HEK293 (cell line): ENCODE results near the gene RAB20.

ENCODE experiments used
- CTCF ChIA-PET: fragments of 350-600 bp; formaldehyde crosslinking; extraction: SDS; loops from one replicate; lab custom pipeline; 2021; ENCODE audit warnings: antibody characterized with exemption; lab: Yijun Ruan, JAX
- POLR2A ChIA-PET: fragments of 300-600 bp; formaldehyde crosslinking; extraction: SDS; loops from one replicate; lab custom pipeline; 2020; ENCODE audit warnings: antibody characterized with exemption, inconsistent platforms; lab: Yijun Ruan, JAX
- H3K27ac ChIP-seq: fragments of 200-500 bp; sonication (Bioruptor generic); 2 replicates; pipeline ENCODE4 v1.5.1; 2014; ENCODE audit warnings: low read depth, low read length, control low read depth, inconsistent platforms; ENCODE audit errors: extremely low read depth
- H3K36me3 ChIP-seq, 2 experiments: fragments of 200-500 bp in 1 of 2; sonication (Bioruptor generic) in 1 of 2; 1 replicate in 1 of 2; 2 replicates in 1 of 2; pipeline ENCODE4 v1.5.1; 2014 to 2017; ENCODE audit warnings: inconsistent platforms in 2 of 2, low read length in 2 of 2; ENCODE audit not compliant: control insufficient read depth in 2 of 2, insufficient read depth in 1 of 2
- H3K4me1 ChIP-seq: fragments of 200-500 bp; sonication (Bioruptor generic); 2 replicates; pipeline ENCODE4 v1.5.1; 2014; ENCODE audit warnings: mild to moderate bottlenecking, low read length, inconsistent platforms; ENCODE audit not compliant: control insufficient read depth, insufficient read depth
- H3K4me3 ChIP-seq: 2 replicates; pipeline ENCODE4 v1.5.1; 2011; ENCODE audit warnings: low read depth, mild to moderate bottlenecking, control low read depth, low read length, moderate library complexity
- H3K9me3 ChIP-seq: fragments of 200-500 bp; sonication (Bioruptor generic); 2 replicates; pipeline ENCODE4 v1.5.1; 2014; ENCODE audit warnings: low read depth, low read length, inconsistent platforms; ENCODE audit not compliant: control insufficient read depth, insufficient read depth
- OSR2 ChIP-seq: fragments of 450-650 bp; formaldehyde crosslinking; IDR thresholded peaks from 2 replicates; pipeline ENCODE4 v1.5.1; 2016; ENCODE audit warnings: missing biosample characterization, missing genetic modification characterization
- ZBTB10 ChIP-seq: fragments of 450-650 bp; formaldehyde crosslinking; IDR thresholded peaks from 2 replicates; pipeline ENCODE4 v1.5.1; 2016; ENCODE audit warnings: missing biosample characterization, missing genetic modification characterization
- ZBTB8A ChIP-seq: fragments of 450-650 bp; formaldehyde crosslinking; IDR thresholded peaks from 2 replicates; pipeline ENCODE4 v1.5.1; 2016; ENCODE audit warnings: missing biosample characterization, missing genetic modification characterization
- ZFHX2 ChIP-seq: fragments of 450-650 bp; formaldehyde crosslinking; conservative IDR thresholded peaks from 2 replicates; pipeline ENCODE4 v1.5.1; 2016; ENCODE audit warnings: missing biosample characterization, missing genetic modification characterization
- ZFP3 ChIP-seq: fragments of 450-650 bp; formaldehyde crosslinking; IDR thresholded peaks from 2 replicates; pipeline ENCODE4 v1.5.1; 2016; ENCODE audit warnings: low read depth, missing biosample characterization, missing genetic modification characterization
- ZIC2 ChIP-seq: fragments of 450-650 bp; formaldehyde crosslinking; IDR thresholded peaks from 2 replicates; pipeline ENCODE4 v1.5.1; 2016; ENCODE audit warnings: missing biosample characterization, missing genetic modification characterization
- ZNF10 ChIP-seq: fragments of 450-650 bp; formaldehyde crosslinking; IDR thresholded peaks from 2 replicates; pipeline ENCODE4 v1.5.1; 2017; ENCODE audit warnings: missing biosample characterization, missing genetic modification characterization
- ZNF133 ChIP-seq: fragments of 450-650 bp; formaldehyde crosslinking; IDR thresholded peaks from 2 replicates; pipeline ENCODE4 v1.5.1; 2016; ENCODE audit warnings: missing biosample characterization, missing genetic modification characterization
- ZNF138 ChIP-seq: fragments of 450-650 bp; formaldehyde crosslinking; IDR thresholded peaks from 2 replicates; pipeline ENCODE4 v1.5.1; 2016; ENCODE audit warnings: missing biosample characterization, missing genetic modification characterization, borderline replicate concordance
- ZNF140 ChIP-seq: fragments of 450-650 bp; formaldehyde crosslinking; IDR thresholded peaks from 2 replicates; pipeline ENCODE4 v1.5.1; 2016; ENCODE audit warnings: missing biosample characterization, missing genetic modification characterization
- ZNF2 ChIP-seq: fragments of 450-650 bp; formaldehyde crosslinking; IDR thresholded peaks from 2 replicates; pipeline ENCODE4 v1.5.1; 2016; ENCODE audit warnings: missing biosample characterization, missing genetic modification characterization
- ZNF239 ChIP-seq: fragments of 450-650 bp; formaldehyde crosslinking; IDR thresholded peaks from 2 replicates; pipeline ENCODE4 v1.5.1; 2016; ENCODE audit warnings: missing biosample characterization, missing genetic modification characterization
- ZNF26 ChIP-seq: fragments of 450-650 bp; formaldehyde crosslinking; IDR thresholded peaks from 2 replicates; pipeline ENCODE4 v1.5.1; 2016; ENCODE audit warnings: missing biosample characterization, missing genetic modification characterization
- ZNF302 ChIP-seq: fragments of 450-650 bp; formaldehyde crosslinking; IDR thresholded peaks from 2 replicates; pipeline ENCODE4 v1.5.1; 2016; ENCODE audit warnings: missing biosample characterization, missing genetic modification characterization, low read depth
- ZNF341 ChIP-seq: fragments of 450-650 bp; formaldehyde crosslinking; IDR thresholded peaks from 2 replicates; pipeline ENCODE4; 2016; ENCODE audit warnings: low read depth, missing biosample characterization, missing genetic modification characterization
- ZNF394 ChIP-seq: fragments of 450-650 bp; formaldehyde crosslinking; IDR thresholded peaks from 2 replicates; pipeline ENCODE4 v1.5.1; 2016; ENCODE audit warnings: missing biosample characterization, missing genetic modification characterization, mild to moderate bottlenecking, moderate library complexity, borderline replicate concordance
- ZNF530 ChIP-seq: fragments of 450-650 bp; formaldehyde crosslinking; IDR thresholded peaks from 2 replicates; pipeline ENCODE4 v1.5.1; 2016; ENCODE audit warnings: low read depth, missing biosample characterization, missing genetic modification characterization
- ZNF549 ChIP-seq: fragments of 450-650 bp; IDR thresholded peaks from 2 replicates; pipeline ENCODE4 v1.5.1; 2018; ENCODE audit warnings: missing biosample characterization, missing genetic modification characterization, mild to moderate bottlenecking, inconsistent platforms, moderate library complexity
- ZNF623 ChIP-seq: fragments of 450-650 bp; formaldehyde crosslinking; IDR thresholded peaks from 2 replicates; pipeline ENCODE4 v1.5.1; 2016; ENCODE audit warnings: missing biosample characterization, missing genetic modification characterization
- ZNF747 ChIP-seq: fragments of 450-650 bp; formaldehyde crosslinking; IDR thresholded peaks from 2 replicates; pipeline ENCODE4 v1.5.1; 2016; ENCODE audit warnings: missing biosample characterization, missing genetic modification characterization
- ZNF830 ChIP-seq: fragments of 450-650 bp; IDR thresholded peaks from 2 replicates; pipeline ENCODE4 v1.5.0; 2018; ENCODE audit warnings: missing biosample characterization, missing genetic modification characterization, low read depth, mild to moderate bottlenecking, moderate library complexity
- ZSCAN18 ChIP-seq: fragments of 450-650 bp; formaldehyde crosslinking; IDR thresholded peaks from 2 replicates; pipeline ENCODE4 v1.5.1; 2016; ENCODE audit warnings: missing biosample characterization, missing genetic modification characterization
- TF ChIP-seq, protein P1 (sequence below): fragments of 450-650 bp; formaldehyde crosslinking; IDR thresholded peaks from 2 replicates; pipeline ENCODE4 v1.5.1; 2016; ENCODE audit warnings: missing biosample characterization, missing genetic modification characterization
- TF ChIP-seq, protein P2 (sequence below): fragments of 450-650 bp; formaldehyde crosslinking; IDR thresholded peaks from 2 replicates; pipeline ENCODE4 v1.5.1; 2016; ENCODE audit warnings: missing biosample characterization, missing genetic modification characterization

The RAB20 gene

GRCh38 chr13:110520431-110521295 lies 40.9 kb downstream of the RAB20 start:
- no peaks in the 10 kb centered on the region for H3K9me3 ChIP-seq
- no peaks in the 10 kb centered on the region for H3K4me1 ChIP-seq
- ChIA-PET POLR2A (no interaction called here), CTCF (no interaction called here)
- H3K4me3 ChIP-seq: no peak overlapping the region
- no peaks in the 10 kb centered on the region for H3K36me3 ChIP-seq
- H3K27ac ChIP-seq: no peak overlapping the region
- TF ChIP-seq ZNF302: no peak
- TF ChIP-seq ZNF830 (tag by site-specific recombination): no peak
- TF ChIP-seq ZNF239: no peak
- TF ChIP-seq ZNF747: no peak
- no peak for TF ChIP-seq ZSCAN18
- TF ChIP-seq, protein P1, sequence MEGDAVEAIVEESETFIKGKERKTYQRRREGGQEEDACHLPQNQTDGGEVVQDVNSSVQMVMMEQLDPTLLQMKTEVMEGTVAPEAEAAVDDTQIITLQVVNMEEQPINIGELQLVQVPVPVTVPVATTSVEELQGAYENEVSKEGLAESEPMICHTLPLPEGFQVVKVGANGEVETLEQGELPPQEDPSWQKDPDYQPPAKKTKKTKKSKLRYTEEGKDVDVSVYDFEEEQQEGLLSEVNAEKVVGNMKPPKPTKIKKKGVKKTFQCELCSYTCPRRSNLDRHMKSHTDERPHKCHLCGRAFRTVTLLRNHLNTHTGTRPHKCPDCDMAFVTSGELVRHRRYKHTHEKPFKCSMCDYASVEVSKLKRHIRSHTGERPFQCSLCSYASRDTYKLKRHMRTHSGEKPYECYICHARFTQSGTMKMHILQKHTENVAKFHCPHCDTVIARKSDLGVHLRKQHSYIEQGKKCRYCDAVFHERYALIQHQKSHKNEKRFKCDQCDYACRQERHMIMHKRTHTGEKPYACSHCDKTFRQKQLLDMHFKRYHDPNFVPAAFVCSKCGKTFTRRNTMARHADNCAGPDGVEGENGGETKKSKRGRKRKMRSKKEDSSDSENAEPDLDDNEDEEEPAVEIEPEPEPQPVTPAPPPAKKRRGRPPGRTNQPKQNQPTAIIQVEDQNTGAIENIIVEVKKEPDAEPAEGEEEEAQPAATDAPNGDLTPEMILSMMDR (tag by site-specific recombination): no peak
- no peak for TF ChIP-seq ZNF26 (tag by site-specific recombination)
- TF ChIP-seq ZFP3 (tag by site-specific recombination): no peak
- TF ChIP-seq ZNF138 (tag by site-specific recombination): no peak
- no peak for TF ChIP-seq ZNF530 (tag by site-specific recombination)
- no peak for TF ChIP-seq ZBTB8A
- TF ChIP-seq ZNF623 (tag by site-specific recombination): no peak
- no peak for TF ChIP-seq ZIC2
- TF ChIP-seq ZNF140 (tag by site-specific recombination): no peak
- no peak for TF ChIP-seq ZNF394 (tag by site-specific recombination)
- TF ChIP-seq ZNF549: no peak
- TF ChIP-seq, protein P2, sequence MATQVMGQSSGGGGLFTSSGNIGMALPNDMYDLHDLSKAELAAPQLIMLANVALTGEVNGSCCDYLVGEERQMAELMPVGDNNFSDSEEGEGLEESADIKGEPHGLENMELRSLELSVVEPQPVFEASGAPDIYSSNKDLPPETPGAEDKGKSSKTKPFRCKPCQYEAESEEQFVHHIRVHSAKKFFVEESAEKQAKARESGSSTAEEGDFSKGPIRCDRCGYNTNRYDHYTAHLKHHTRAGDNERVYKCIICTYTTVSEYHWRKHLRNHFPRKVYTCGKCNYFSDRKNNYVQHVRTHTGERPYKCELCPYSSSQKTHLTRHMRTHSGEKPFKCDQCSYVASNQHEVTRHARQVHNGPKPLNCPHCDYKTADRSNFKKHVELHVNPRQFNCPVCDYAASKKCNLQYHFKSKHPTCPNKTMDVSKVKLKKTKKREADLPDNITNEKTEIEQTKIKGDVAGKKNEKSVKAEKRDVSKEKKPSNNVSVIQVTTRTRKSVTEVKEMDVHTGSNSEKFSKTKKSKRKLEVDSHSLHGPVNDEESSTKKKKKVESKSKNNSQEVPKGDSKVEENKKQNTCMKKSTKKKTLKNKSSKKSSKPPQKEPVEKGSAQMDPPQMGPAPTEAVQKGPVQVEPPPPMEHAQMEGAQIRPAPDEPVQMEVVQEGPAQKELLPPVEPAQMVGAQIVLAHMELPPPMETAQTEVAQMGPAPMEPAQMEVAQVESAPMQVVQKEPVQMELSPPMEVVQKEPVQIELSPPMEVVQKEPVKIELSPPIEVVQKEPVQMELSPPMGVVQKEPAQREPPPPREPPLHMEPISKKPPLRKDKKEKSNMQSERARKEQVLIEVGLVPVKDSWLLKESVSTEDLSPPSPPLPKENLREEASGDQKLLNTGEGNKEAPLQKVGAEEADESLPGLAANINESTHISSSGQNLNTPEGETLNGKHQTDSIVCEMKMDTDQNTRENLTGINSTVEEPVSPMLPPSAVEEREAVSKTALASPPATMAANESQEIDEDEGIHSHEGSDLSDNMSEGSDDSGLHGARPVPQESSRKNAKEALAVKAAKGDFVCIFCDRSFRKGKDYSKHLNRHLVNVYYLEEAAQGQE (tag by site-specific recombination): no peak

DNA sequence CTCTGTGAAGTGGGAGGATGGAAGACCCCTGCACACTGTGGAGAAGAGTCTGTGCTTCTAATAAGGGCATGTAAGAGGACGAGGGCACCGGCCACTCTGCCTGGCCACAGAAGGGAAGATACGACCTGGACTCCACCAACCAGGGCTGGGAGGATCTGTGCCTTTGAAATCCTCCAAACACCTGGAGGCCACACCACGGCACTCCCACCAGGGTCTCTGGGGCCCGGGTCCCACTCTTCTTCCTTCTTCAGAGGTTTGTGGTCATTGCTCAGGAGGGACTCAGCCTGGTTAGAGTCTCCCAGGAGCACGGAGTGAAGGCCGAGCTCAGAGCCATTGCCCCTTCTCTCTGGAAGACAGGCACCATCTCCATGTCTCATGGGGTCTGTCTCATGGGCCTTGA lies 42.0 kb downstream of the RAB20 start:
- H3K27ac ChIP-seq: no peak overlapping the region
- H3K4me3 ChIP-seq: no peak overlapping the region
- H3K4me1 ChIP-seq: no peaks in the 10 kb centered on the region
- CTCF ChIA-PET: no interaction called here
- H3K36me3 ChIP-seq: no peaks in the 10 kb centered on the region
- POLR2A ChIA-PET: no interaction called here
- no peaks in the 10 kb centered on the region for H3K9me3 ChIP-seq
- TF ChIP-seq ZNF133 (tag by site-specific recombination) (no peak), ZNF2 (tag by site-specific recombination) (no peak), ZFHX2 (tag by site-specific recombination) (no peak), ZNF10 (no peak), OSR2 (tag by site-specific recombination) (no peak), ZNF341 (tag by site-specific recombination) (no peak), ZBTB10 (tag by site-specific recombination) (no peak)
